H9 (cell line): ENCODE data around the gene OR13D1. TPM values are rescaled to one million over a fixed set of nuclear protein-coding genes. Genes with fewer than 3 reads are reported as not detected.

Experiments used
- DNase-seq: peaks from one replicate; pipeline ENCODE4 v3.0.0-alpha.2; 2017
- H2AFZ ChIP-seq: one replicate; pipeline ENCODE4 v1.6.1; 2013; ENCODE audit warnings: mild to moderate bottlenecking, low read length, control low read depth, moderate library complexity
- H2AK5ac ChIP-seq: 2 replicates; pipeline ENCODE4 v1.6.1; 2013; ENCODE audit warnings: low read length, control low read depth, mixed read lengths; ENCODE audit not compliant: insufficient read length
- H2BK120ac ChIP-seq: one replicate; pipeline ENCODE4 v1.6.1; 2013; ENCODE audit warnings: low read depth, mild to moderate bottlenecking, low read length, control low read depth, inconsistent platforms; ENCODE audit not compliant: poor library complexity, severe bottlenecking
- H2BK12ac ChIP-seq: 2 replicates; pipeline ENCODE4 v1.6.1; 2013; ENCODE audit warnings: low read length, control low read depth, mixed read lengths, low read depth; ENCODE audit not compliant: insufficient read length
- H2BK15ac ChIP-seq: 2 replicates; pipeline ENCODE4 v1.6.1; 2013; ENCODE audit warnings: low read depth, low read length, control low read depth
- H2BK20ac ChIP-seq: one replicate; pipeline ENCODE4 v1.6.1; 2013; ENCODE audit warnings: low read depth, mild to moderate bottlenecking, low read length, control low read depth, inconsistent platforms; ENCODE audit not compliant: poor library complexity, severe bottlenecking
- H2BK5ac ChIP-seq: 2 replicates; pipeline ENCODE4 v1.6.1; 2013; ENCODE audit warnings: low read length, control low read depth, mixed read lengths; ENCODE audit not compliant: insufficient read length
- H3K14ac ChIP-seq: 2 replicates; pipeline ENCODE4 v1.6.1; 2013; ENCODE audit warnings: low read length, control low read depth; ENCODE audit not compliant: insufficient read depth
- H3K18ac ChIP-seq: 2 replicates; pipeline ENCODE4 v1.6.1; 2013; ENCODE audit warnings: low read depth, mild to moderate bottlenecking, mixed read lengths, low read length, control low read depth; ENCODE audit not compliant: insufficient read length
- H3K23ac ChIP-seq: 2 replicates; pipeline ENCODE4 v1.6.1; 2013; ENCODE audit warnings: low read length, control low read depth, mixed read lengths, low read depth; ENCODE audit not compliant: insufficient read length
- H3K23me2 ChIP-seq: 2 replicates; pipeline ENCODE4 v1.6.1; 2013; ENCODE audit warnings: low read depth, mild to moderate bottlenecking, mixed read lengths, low read length, control low read depth; ENCODE audit not compliant: insufficient read length, poor library complexity, severe bottlenecking
- H3K27ac ChIP-seq: 2 replicates; pipeline ENCODE4 v1.5.1; 2013; ENCODE audit warnings: low read length, control low read depth, mixed read lengths, low read depth; ENCODE audit not compliant: insufficient read length
- H3K27me3 ChIP-seq: 2 replicates; pipeline ENCODE4 v1.6.1; 2013; ENCODE audit warnings: low read length, control low read depth, inconsistent platforms; ENCODE audit not compliant: insufficient read depth
- H3K4ac ChIP-seq: 2 replicates; pipeline ENCODE4 v1.6.1; 2013; ENCODE audit warnings: low read depth, mild to moderate bottlenecking, control low read depth, inconsistent platforms, low read length, moderate library complexity
- H3K4me1 ChIP-seq: 2 replicates; pipeline ENCODE4 v1.6.1; 2013; ENCODE audit warnings: low read length, control low read depth, inconsistent platforms; ENCODE audit not compliant: insufficient read depth
- H3K4me2 ChIP-seq: 2 replicates; pipeline ENCODE4 v1.6.1; 2013; ENCODE audit warnings: low read length, control low read depth, mixed read lengths; ENCODE audit not compliant: insufficient read length, insufficient read depth
- H3K56ac ChIP-seq: 2 replicates; pipeline ENCODE4 v1.6.1; 2013; ENCODE audit warnings: low read depth, mild to moderate bottlenecking, mixed read lengths, low read length, control low read depth; ENCODE audit not compliant: insufficient read length
- H3K79me1 ChIP-seq: 2 replicates; pipeline ENCODE4 v1.6.1; 2013; ENCODE audit warnings: low read depth, mild to moderate bottlenecking, moderate library complexity, low read length, control low read depth, inconsistent platforms; ENCODE audit not compliant: insufficient read depth, poor library complexity, severe bottlenecking
- H3K79me2 ChIP-seq: 2 replicates; pipeline ENCODE4 v1.6.1; 2013; ENCODE audit warnings: low read length, control low read depth, inconsistent platforms; ENCODE audit not compliant: insufficient read depth
- H3K9ac ChIP-seq: 2 replicates; pipeline ENCODE4 v1.6.1; 2013; ENCODE audit warnings: low read length, control low read depth, mixed read lengths; ENCODE audit not compliant: insufficient read length; ENCODE audit errors: extremely low read depth
- H3K9me3 ChIP-seq: one replicate; pipeline ENCODE4 v1.6.1; 2013; ENCODE audit warnings: low read depth, low read length, inconsistent platforms; ENCODE audit not compliant: control insufficient read depth
- H3T11ph ChIP-seq: one replicate; pipeline ENCODE4 v1.6.1; 2013; ENCODE audit warnings: mild to moderate bottlenecking, low read length, control low read depth, inconsistent platforms
- H4K20me1 ChIP-seq: one replicate; pipeline ENCODE4 v1.6.1; 2013; ENCODE audit not compliant: control insufficient read depth, insufficient read length, insufficient read depth
- H4K5ac ChIP-seq: 2 replicates; pipeline ENCODE4 v1.6.1; 2013; ENCODE audit warnings: low read depth, mild to moderate bottlenecking, mixed read lengths, low read length, control low read depth; ENCODE audit not compliant: insufficient read length
- H4K8ac ChIP-seq: replicated peaks from 2 replicates; pipeline ENCODE4 v1.6.1; 2013; ENCODE audit warnings: low read length, control low read depth, mixed read lengths, low read depth; ENCODE audit not compliant: insufficient read length
- H4K91ac ChIP-seq: 2 replicates; pipeline ENCODE4 v1.6.1; 2013; ENCODE audit warnings: low read depth, mild to moderate bottlenecking, moderate library complexity, mixed read lengths, low read length, control low read depth; ENCODE audit not compliant: insufficient read length
- H3K27ac Mint-ChIP-seq, 3 experiments: 2 replicates in 2 of 3; 3 replicates in 1 of 3; pipeline ENCODE4 v1.8.0; 2020 to 2021; ENCODE audit warnings: mixed read lengths in 3 of 3, mild to moderate bottlenecking in 1 of 3, moderate library complexity in 1 of 3
- H3K27me3 Mint-ChIP-seq: 2 replicates; pipeline ENCODE4 v1.8.0; 2021; ENCODE audit warnings: low read depth, mild to moderate bottlenecking, moderate library complexity, mixed read lengths
- H3K36me3 Mint-ChIP-seq, 3 experiments: 2 replicates in 2 of 3; 3 replicates in 1 of 3; pipeline ENCODE4 v1.8.0; 2020 to 2021; ENCODE audit warnings: low read depth in 3 of 3, mixed read lengths in 3 of 3; ENCODE audit not compliant: insufficient read depth in 1 of 3
- H3K4me1 Mint-ChIP-seq, 2 experiments: 2 replicates each; pipeline ENCODE4 v1.8.0; 2020; ENCODE audit warnings: mixed read lengths in 2 of 2
- H3K4me3 Mint-ChIP-seq, 2 experiments: 2 replicates in 1 of 2; 3 replicates in 1 of 2; pipeline ENCODE4 v1.8.0; 2020 to 2021; ENCODE audit warnings: mild to moderate bottlenecking in 2 of 2, mixed read lengths in 2 of 2, moderate library complexity in 1 of 2
- H3K9me3 Mint-ChIP-seq, 2 experiments: 2 replicates in 1 of 2; 3 replicates in 1 of 2; pipeline ENCODE4 v1.8.0; 2020; ENCODE audit warnings: mild to moderate bottlenecking in 2 of 2, mixed read lengths in 2 of 2, moderate library complexity in 1 of 2
- WGBS: extraction: QIAGEN DNeasy Blood & Tissue Kit; methylation state at CpG from one replicate; pipeline ENCODE4 v1.1.7; 2013; ENCODE audit warnings: missing lambda C conversion rate, low lambda C conversion rate, mixed read lengths; ENCODE audit not compliant: insufficient read length; ENCODE audit errors: extremely low coverage; 5-methylcytosine and 5-hydroxymethylcytosine counted together
- total RNA-seq: library from RNA; stranded (reverse); gene quantifications from 2 replicates; pipeline ENCODE4 v1.2.1, GENCODE V29; 2021
- TF ChIP-seq, protein P1 (sequence below): fragments of 200-600 bp; sonication (generic); conservative IDR thresholded peaks from 3 replicates; pipeline ENCODE4 v1.8.0; 2021; ENCODE audit warnings: antibody characterized with exemption, mild to moderate bottlenecking

Gene OR13D1
- total RNA-seq, 1 experiment from 2014 or later: not detected

GRCh38 chr9:104658496-104659195 lies 35.7 kb upstream of the OR13D1 start:
- H3K27ac ChIP-seq: no peak overlapping the region
- no peak overlapping the region for H3K4me2 ChIP-seq
- no peak overlapping the region for H4K5ac ChIP-seq
- DNase-seq: no peak
- no peak overlapping the region for H3K14ac ChIP-seq
- H2AK5ac ChIP-seq: no peak overlapping the region
- Mint-ChIP-seq H3K4me1 (peaks cover 0 to 4% of the 10 kb centered on the region in 2 experiments; a peak in 1 of 4 replicates), H3K27ac (no peak overlapping the region), H3K4me3 (no peak overlapping the region), H3K9me3 (peaks cover 0 to 3% of the 10 kb centered on the region in 2 experiments; a peak in 3 of 5 replicates), H3K27me3 (no peaks in the 10 kb centered on the region), H3K36me3 (no peaks in the 10 kb centered on the region)
- no peaks in the 10 kb centered on the region for H3K4me1 ChIP-seq
- no peak overlapping the region for H4K91ac ChIP-seq
- H2BK12ac ChIP-seq: no peak overlapping the region
- H3K23me2 ChIP-seq: no peaks in the 10 kb centered on the region
- no peak overlapping the region for H2AFZ ChIP-seq
- no peaks in the 10 kb centered on the region for H3K79me2 ChIP-seq
- H3K27me3 ChIP-seq: no peaks in the 10 kb centered on the region
- H3K18ac ChIP-seq: no peak overlapping the region
- H2BK20ac ChIP-seq: no peak overlapping the region
- no peak overlapping the region for H2BK15ac ChIP-seq
- no peak overlapping the region for H3K23ac ChIP-seq
- no peaks in the 10 kb centered on the region for H3K9me3 ChIP-seq
- no peak overlapping the region for H2BK5ac ChIP-seq
- no CpG with 5 or more reads among the region's 2 CpGs for WGBS
- no peak overlapping the region for H3T11ph ChIP-seq
- H4K8ac ChIP-seq: no peak overlapping the region
- no peaks in the 10 kb centered on the region for H3K79me1 ChIP-seq
- H3K4ac ChIP-seq: no peak overlapping the region
- H2BK120ac ChIP-seq: no peak overlapping the region
- TF ChIP-seq, protein P1, sequence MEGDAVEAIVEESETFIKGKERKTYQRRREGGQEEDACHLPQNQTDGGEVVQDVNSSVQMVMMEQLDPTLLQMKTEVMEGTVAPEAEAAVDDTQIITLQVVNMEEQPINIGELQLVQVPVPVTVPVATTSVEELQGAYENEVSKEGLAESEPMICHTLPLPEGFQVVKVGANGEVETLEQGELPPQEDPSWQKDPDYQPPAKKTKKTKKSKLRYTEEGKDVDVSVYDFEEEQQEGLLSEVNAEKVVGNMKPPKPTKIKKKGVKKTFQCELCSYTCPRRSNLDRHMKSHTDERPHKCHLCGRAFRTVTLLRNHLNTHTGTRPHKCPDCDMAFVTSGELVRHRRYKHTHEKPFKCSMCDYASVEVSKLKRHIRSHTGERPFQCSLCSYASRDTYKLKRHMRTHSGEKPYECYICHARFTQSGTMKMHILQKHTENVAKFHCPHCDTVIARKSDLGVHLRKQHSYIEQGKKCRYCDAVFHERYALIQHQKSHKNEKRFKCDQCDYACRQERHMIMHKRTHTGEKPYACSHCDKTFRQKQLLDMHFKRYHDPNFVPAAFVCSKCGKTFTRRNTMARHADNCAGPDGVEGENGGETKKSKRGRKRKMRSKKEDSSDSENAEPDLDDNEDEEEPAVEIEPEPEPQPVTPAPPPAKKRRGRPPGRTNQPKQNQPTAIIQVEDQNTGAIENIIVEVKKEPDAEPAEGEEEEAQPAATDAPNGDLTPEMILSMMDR: no peak
- no peak overlapping the region for H3K56ac ChIP-seq
- H3K9ac ChIP-seq: no peak overlapping the region
- no peaks in the 10 kb centered on the region for H4K20me1 ChIP-seq
